GM23248 (cell line): ENCODE data around the gene SCG5. TPM values are rescaled to one million over a fixed set of nuclear protein-coding genes. Genes with fewer than 3 reads are reported as not detected.

Experiments used
- DNase-seq: peaks from one replicate; pipeline ENCODE4 v3.0.0-alpha.2; 2015
- H2AFZ ChIP-seq: fragments of 200-600 bp; sonication (generic); 2 replicates; pipeline ENCODE4 v1.6.1; 2016; ENCODE audit warnings: antibody characterized with exemption
- H3F3A ChIP-seq: fragments of 200-600 bp; sonication (generic); 2 replicates; pipeline ENCODE4 v1.6.1; 2016; ENCODE audit warnings: mild to moderate bottlenecking, antibody characterized with exemption, mixed run types; ENCODE audit not compliant: insufficient read depth
- H3K27ac ChIP-seq: fragments of 200-600 bp; sonication (generic); 2 replicates; pipeline ENCODE4 v1.5.1; 2016; ENCODE audit warnings: mild to moderate bottlenecking
- H3K27me3 ChIP-seq: fragments of 200-600 bp; sonication (generic); replicated peaks from 2 replicates; pipeline ENCODE4 v1.6.1; 2016; ENCODE audit warnings: mild to moderate bottlenecking; ENCODE audit not compliant: insufficient read depth
- H3K36me3 ChIP-seq: fragments of 200-600 bp; sonication (generic); 2 replicates; pipeline ENCODE4 v1.6.1; 2016; ENCODE audit warnings: low read depth, mild to moderate bottlenecking
- H3K4me1 ChIP-seq: fragments of 200-600 bp; sonication (generic); 2 replicates; pipeline ENCODE4 v1.6.1; 2016; ENCODE audit warnings: mild to moderate bottlenecking; ENCODE audit not compliant: insufficient read depth
- H3K4me2 ChIP-seq: fragments of 200-600 bp; sonication (generic); one replicate; pipeline ENCODE4 v1.6.1; 2016; ENCODE audit warnings: mild to moderate bottlenecking; ENCODE audit not compliant: unreplicated experiment
- H3K4me3 ChIP-seq: fragments of 200-600 bp; sonication (generic); 2 replicates; pipeline ENCODE4 v1.5.1; 2016; ENCODE audit warnings: mild to moderate bottlenecking
- H3K79me2 ChIP-seq: fragments of 200-600 bp; sonication (generic); 2 replicates; pipeline ENCODE4 v1.6.1; 2016; ENCODE audit warnings: mild to moderate bottlenecking; ENCODE audit not compliant: insufficient read depth
- H3K9ac ChIP-seq: fragments of 200-600 bp; sonication (generic); 2 replicates; pipeline ENCODE4 v1.6.1; 2016; ENCODE audit warnings: mild to moderate bottlenecking
- H3K9me2 ChIP-seq: fragments of 200-600 bp; sonication (generic); 2 replicates; pipeline ENCODE4 v1.6.1; 2016; ENCODE audit warnings: mixed run types, mild to moderate bottlenecking, moderate library complexity; ENCODE audit not compliant: insufficient read depth
- H3K9me3 ChIP-seq: fragments of 200-600 bp; sonication (generic); one replicate; pipeline ENCODE4 v1.6.1; 2017; ENCODE audit warnings: low read depth
- H4K20me1 ChIP-seq: fragments of 200-600 bp; sonication (generic); 2 replicates; pipeline ENCODE4 v1.6.0; 2016; ENCODE audit not compliant: insufficient read depth
- EZH2 ChIP-seq: fragments of 200-600 bp; sonication (generic); IDR thresholded peaks from 2 replicates; pipeline ENCODE4 v1.6.1; 2018; ENCODE audit warnings: antibody characterized with exemption, mild to moderate bottlenecking; ENCODE audit not compliant: insufficient read depth, poor library complexity, severe bottlenecking
- EZH2phosphoT487 ChIP-seq: fragments of 200-600 bp; sonication (generic); IDR thresholded peaks from 2 replicates; pipeline ENCODE4 v1.6.1; 2018; ENCODE audit warnings: antibody characterized with exemption, moderate library complexity, mild to moderate bottlenecking, low read depth; ENCODE audit not compliant: insufficient read depth
- WGBS, 2 experiments: methylation state at CpG; one replicate each; pipeline ENCODE4 v1.1.6; 2015 to 2017; ENCODE audit warnings: low lambda C conversion rate in 2 of 2, low coverage in 1 of 2; ENCODE audit errors: missing lambda C conversion rate in 2 of 2; 5-methylcytosine and 5-hydroxymethylcytosine counted together
- in situ Hi-C: fragments of 300-500 bp; cut with MboI; formaldehyde crosslinking; loops from 2 replicates; pipeline ENCODE4 v1.15.0; 2020
- polyA plus RNA-seq: library from polyadenylated mRNA; unstranded; fragments of >200 nt; fragmentation: Nextera tagmentation; extraction: Ambion mirVana; gene quantifications from 2 replicates; pipeline ENCODE4 v1.2.1, GENCODE V29; 2016
- total RNA-seq: library from RNA; depleted of rRNA; stranded (reverse); fragments of >200 nt; shearing (Covaris generic); gene quantifications from 2 replicates; pipeline ENCODE4 v1.2.3, GENCODE V29; 2014

The SCG5 gene
- total and polyA plus RNA-seq, 2 experiments from 2014 or later = 16.2 to 19.5 TPM

DNA sequence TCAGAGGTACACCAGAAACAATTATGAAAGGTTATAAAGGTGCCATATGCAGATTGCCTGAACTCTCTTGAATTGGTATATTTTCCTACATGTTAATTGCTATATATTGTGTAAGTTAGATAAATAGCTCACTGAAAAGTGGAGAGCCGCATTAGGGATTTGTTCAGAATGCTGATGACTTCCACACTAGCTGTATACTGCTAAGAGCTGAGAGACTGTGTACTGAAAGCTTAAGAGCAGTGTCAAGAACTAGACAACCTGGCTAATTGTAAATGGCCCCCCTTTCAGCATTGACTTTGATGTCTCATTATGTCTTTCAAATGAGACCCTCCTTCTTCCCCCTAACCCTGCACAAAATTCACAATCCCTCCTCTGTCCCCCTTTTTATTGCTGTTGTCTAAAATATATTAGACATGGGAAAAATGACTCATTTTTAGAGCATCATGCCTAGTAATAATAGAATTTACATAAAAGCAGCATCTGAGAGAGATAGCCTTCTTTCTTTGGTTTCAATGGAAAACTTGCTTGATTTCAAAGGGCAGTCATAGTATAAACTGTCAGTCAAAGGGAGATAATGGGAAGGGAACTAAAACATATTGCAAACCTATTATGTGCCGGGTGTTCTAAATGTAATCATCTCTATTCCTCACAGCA lies 41.6 kb downstream of the SCG5 start:
- peak overlapping the region; percentile 81 for H3K9ac ChIP-seq
- peak; percentile 66 for DNase-seq

DNA sequence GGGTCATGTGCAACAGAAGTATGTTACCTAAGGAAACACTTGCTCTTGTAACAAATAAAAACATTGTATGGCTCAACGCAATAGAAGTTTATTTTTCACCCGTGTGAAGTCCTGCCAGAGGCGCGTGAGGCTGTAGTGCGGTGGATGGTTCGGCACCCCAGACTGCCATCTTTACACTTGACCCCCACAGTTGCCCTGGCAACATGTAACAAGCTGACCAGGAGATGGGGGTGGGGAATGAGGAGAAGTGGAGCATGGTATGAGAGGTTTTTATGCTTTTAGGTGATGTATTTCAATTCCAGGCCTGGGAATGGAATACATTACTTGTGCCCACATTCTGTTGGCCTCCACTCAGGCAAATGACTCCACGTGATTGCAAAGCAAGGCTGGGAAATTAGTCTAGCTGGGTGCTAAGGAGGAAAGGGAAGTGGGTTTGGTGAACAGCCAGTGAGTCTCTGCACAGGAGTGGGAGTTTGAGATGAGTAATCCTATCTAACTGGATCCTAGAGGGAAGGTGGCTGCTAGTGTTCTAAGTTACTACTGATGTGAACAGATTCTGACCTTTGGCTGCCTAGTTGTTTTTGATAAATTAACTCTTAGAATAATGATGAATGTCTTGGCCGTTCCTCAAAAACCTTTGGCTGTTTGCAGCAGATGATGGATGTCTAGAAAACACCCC lies 42.5 kb downstream of the SCG5 start:
- TF ChIP-seq EZH2 = no peak
- TF ChIP-seq EZH2phosphoT487 = no peak
- Histone ChIP-seq H3K9me2 (no peaks in the 10 kb centered on the region), H3F3A (peaks cover 64% of the 10 kb centered on the region), H3K36me3 (no peaks in the 10 kb centered on the region), H3K27me3 (no peaks in the 10 kb centered on the region), H2AFZ (no peak overlapping the region), H3K4me3 (peak overlapping the region; percentile 57), H3K79me2 (peaks cover 17% of the 10 kb centered on the region), H4K20me1 (no peaks in the 10 kb centered on the region), H3K9me3 (no peaks in the 10 kb centered on the region), H3K4me1 (peaks cover 68% of the 10 kb centered on the region), H3K4me2 (peak overlapping the region; percentile 73), H3K27ac (peak overlapping the region; percentile 97), H3K9ac (peak overlapping the region; percentile 81)
- WGBS, 2 experiments = 68 to 69% methylated on average over 8 of the region's 8 CpGs
- DNase-seq = peak; percentile 98
- in situ Hi-C loops = no loop called here

More for the DNA sequence above, 41.6 kb downstream of the SCG5 start:
- Histone ChIP-seq H3K4me2 (peak overlapping the region; percentile 73), H4K20me1 (no peaks in the 10 kb centered on the region), H3K9me2 (no peaks in the 10 kb centered on the region), H2AFZ (no peak overlapping the region), H3K9me3 (no peaks in the 10 kb centered on the region), H3K4me1 (peaks cover 63% of the 10 kb centered on the region), H3F3A (peaks cover 60% of the 10 kb centered on the region), H3K4me3 (peak overlapping the region; percentile 12), H3K27ac (peak overlapping the region; percentile 97), H3K79me2 (peaks cover 17% of the 10 kb centered on the region), H3K36me3 (no peaks in the 10 kb centered on the region), H3K27me3 (no peaks in the 10 kb centered on the region)
- 73 to 85% methylated on average over 2 of the region's 2 CpGs for WGBS, 2 experiments
- in situ Hi-C loops = no loop called here
- TF ChIP-seq EZH2phosphoT487 (no peak), EZH2 (no peak)

DNA sequence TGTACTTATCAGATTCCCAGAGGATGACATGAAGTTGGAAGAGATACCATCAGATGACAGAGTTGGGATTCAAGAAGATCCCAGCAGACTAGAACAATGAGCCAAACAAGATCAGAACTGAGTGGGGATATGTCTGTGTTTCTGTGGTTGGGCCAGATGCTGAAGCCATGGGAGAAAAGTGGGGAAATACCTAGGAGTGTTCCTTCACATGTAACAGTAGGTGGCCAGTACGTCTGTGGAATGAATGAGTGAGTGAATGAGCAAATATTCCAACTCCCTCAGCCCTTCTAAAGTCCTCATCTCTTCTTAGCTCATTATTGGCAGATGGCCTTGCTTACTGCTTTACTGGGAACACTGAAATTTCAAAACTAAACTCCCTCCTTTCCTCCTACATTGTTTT lies 44.1 kb downstream of the SCG5 start:
- Histone ChIP-seq H3K79me2 (peaks cover 26% of the 10 kb centered on the region), H3K4me2 (peak overlapping the region; percentile 68), H3F3A (peaks cover 64% of the 10 kb centered on the region), H3K9ac (peak overlapping the region; percentile 69), H3K9me2 (no peaks in the 10 kb centered on the region), H3K4me1 (peaks cover 68% of the 10 kb centered on the region), H3K27me3 (no peaks in the 10 kb centered on the region), H4K20me1 (no peaks in the 10 kb centered on the region), H3K9me3 (no peaks in the 10 kb centered on the region), H3K4me3 (peak overlapping the region; percentile 57), H2AFZ (no peak overlapping the region), H3K27ac (peak overlapping the region; percentile 97), H3K36me3 (no peaks in the 10 kb centered on the region)
- DNase-seq = peak; percentile 92
- in situ Hi-C loops = no loop called here
- 5 to 7% methylated on average over 1 of the region's 1 CpG for WGBS, 2 experiments
- TF ChIP-seq EZH2phosphoT487 = no peak
- TF ChIP-seq EZH2 = no peak

DNA sequence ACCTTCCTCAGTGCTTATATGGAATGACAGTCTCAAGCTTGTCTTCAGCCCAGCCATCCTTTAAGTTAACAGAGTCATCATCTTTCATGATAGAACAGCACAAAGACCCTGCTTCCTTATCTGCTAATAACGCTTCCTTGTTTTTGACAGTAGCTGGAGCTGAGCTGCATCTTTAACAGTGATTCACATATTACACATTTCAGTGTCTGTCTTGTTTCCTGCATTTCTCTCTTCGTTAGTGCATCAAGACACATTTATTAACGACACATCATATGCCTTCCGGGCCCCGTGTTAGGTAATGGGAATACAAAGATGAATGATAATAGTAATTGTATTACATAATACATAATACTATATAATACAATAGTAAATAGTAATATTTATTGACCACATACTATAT lies 46.0 kb downstream of the SCG5 start:
- Histone ChIP-seq H4K20me1 (no peaks in the 10 kb centered on the region), H3K9me3 (no peaks in the 10 kb centered on the region), H3K4me1 (peaks cover 56% of the 10 kb centered on the region), H3F3A (peaks cover 52% of the 10 kb centered on the region), H3K36me3 (no peaks in the 10 kb centered on the region), H3K27ac (peak overlapping the region; percentile 97), H3K4me3 (no peak overlapping the region), H3K27me3 (no peaks in the 10 kb centered on the region), H3K79me2 (peaks cover 30% of the 10 kb centered on the region), H3K9me2 (no peaks in the 10 kb centered on the region), H3K4me2 (peak overlapping the region; percentile 26), H3K9ac (peak overlapping the region; percentile 61), H2AFZ (no peak overlapping the region)
- DNase-seq = peak; percentile 84
- TF ChIP-seq EZH2phosphoT487 (no peak), EZH2 (no peak)
- in situ Hi-C loops = no loop called here
- 0 to 1% methylated on average over 5 of the region's 5 CpGs for WGBS, 2 experiments
